ENCODE results near the gene LRP8.

Gene LRP8

GRCh38 chr1:53195246-53196016 is 132.4 kb downstream of the LRP8 start:
- TF ChIP-seq POLR2A (IDR thresholded peaks at IDR 0.05; ENCODE audit: extremely low read depth, insufficient read length) (no peak), MYC (IDR thresholded peaks at IDR 0.05; ENCODE audit: low read depth, low read length) (no peak)
- TF ChIP-seq, protein P1, sequence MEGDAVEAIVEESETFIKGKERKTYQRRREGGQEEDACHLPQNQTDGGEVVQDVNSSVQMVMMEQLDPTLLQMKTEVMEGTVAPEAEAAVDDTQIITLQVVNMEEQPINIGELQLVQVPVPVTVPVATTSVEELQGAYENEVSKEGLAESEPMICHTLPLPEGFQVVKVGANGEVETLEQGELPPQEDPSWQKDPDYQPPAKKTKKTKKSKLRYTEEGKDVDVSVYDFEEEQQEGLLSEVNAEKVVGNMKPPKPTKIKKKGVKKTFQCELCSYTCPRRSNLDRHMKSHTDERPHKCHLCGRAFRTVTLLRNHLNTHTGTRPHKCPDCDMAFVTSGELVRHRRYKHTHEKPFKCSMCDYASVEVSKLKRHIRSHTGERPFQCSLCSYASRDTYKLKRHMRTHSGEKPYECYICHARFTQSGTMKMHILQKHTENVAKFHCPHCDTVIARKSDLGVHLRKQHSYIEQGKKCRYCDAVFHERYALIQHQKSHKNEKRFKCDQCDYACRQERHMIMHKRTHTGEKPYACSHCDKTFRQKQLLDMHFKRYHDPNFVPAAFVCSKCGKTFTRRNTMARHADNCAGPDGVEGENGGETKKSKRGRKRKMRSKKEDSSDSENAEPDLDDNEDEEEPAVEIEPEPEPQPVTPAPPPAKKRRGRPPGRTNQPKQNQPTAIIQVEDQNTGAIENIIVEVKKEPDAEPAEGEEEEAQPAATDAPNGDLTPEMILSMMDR (IDR thresholded peaks at IDR 0.05; ENCODE audit: low read depth, low read length) = no peak
- TF ChIP-seq, protein P2, sequence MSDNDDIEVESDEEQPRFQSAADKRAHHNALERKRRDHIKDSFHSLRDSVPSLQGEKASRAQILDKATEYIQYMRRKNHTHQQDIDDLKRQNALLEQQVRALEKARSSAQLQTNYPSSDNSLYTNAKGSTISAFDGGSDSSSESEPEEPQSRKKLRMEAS (IDR thresholded peaks at IDR 0.05; ENCODE audit: low read depth, low read length) = no peak
- no peak for DNase-seq (ENCODE audit: low read depth)
- no peak overlapping the region for H3K4me3 ChIP-seq (ENCODE audit: low read depth, low read length)
